Activated T-helper 2 cell treated with anti-CD3 and anti-CD28 coated beads, Interferon-gamma antibody, Interleukin-2, Interleukin-4, amounts not matched to agents 10 μg/mL and 5 μg/mL and 100 μg/mL, durations not matched to agents 14 hours and 24 hours and 36 hours (primary cell): Measurements from ENCODE around the gene IGF2R. TPM values are rescaled to one million over a fixed set of nuclear protein-coding genes. Genes with fewer than 3 reads are reported as not detected.
A peak's percentile ranks its signal among the peaks of the same experiment; 100 is the strongest.
"Not testable (repeated sequence)": the region's sequence is repeated elsewhere in the genome, so short reads cannot be mapped to it uniquely, and the experiment has no call there.

ENCODE experiments used
- DNase-seq: peaks from one replicate; pipeline ENCODE4 v3.0.0; 2021; ENCODE audit warnings: low spot score
- H3K27ac Mint-ChIP-seq: one replicate; pipeline ENCODE4 v1.8.0; 2021; ENCODE audit warnings: mixed read lengths
- H3K27me3 Mint-ChIP-seq: one replicate; pipeline ENCODE4 v1.8.0; 2021; ENCODE audit warnings: low read depth, mixed read lengths
- H3K36me3 Mint-ChIP-seq: one replicate; pipeline ENCODE4 v1.8.0; 2021; ENCODE audit warnings: low read depth, mixed read lengths
- H3K4me1 Mint-ChIP-seq: one replicate; pipeline ENCODE4 v1.8.0; 2021; ENCODE audit warnings: low read depth, mixed read lengths
- H3K4me3 Mint-ChIP-seq: one replicate; pipeline ENCODE4 v1.8.0; 2021; ENCODE audit warnings: low read depth, mild to moderate bottlenecking, moderate library complexity, mixed read lengths
- H3K9me3 Mint-ChIP-seq: one replicate; pipeline ENCODE4 v1.8.0; 2021; ENCODE audit warnings: mixed read lengths
- intact Hi-C: fragments of 100-400 bp; cut with micrococcal nuclease; formaldehyde crosslinking; loops from one replicate; pipeline ENCODE4 v1.15.1; 2023
- total RNA-seq: library from RNA; stranded (reverse); gene quantifications from 2 replicates; pipeline ENCODE4 v1.2.3, GENCODE V29; 2022

Gene IGF2R
- total RNA-seq, 1 donor from 2014 or later, result 82.4 TPM

- peaks cover 50% of the 10 kb centered on the region for H3K4me1 Mint-ChIP-seq
Measured at GRCh38 chr6:159996626-159997497, 28.0 kb downstream of the IGF2R start.

DNA sequence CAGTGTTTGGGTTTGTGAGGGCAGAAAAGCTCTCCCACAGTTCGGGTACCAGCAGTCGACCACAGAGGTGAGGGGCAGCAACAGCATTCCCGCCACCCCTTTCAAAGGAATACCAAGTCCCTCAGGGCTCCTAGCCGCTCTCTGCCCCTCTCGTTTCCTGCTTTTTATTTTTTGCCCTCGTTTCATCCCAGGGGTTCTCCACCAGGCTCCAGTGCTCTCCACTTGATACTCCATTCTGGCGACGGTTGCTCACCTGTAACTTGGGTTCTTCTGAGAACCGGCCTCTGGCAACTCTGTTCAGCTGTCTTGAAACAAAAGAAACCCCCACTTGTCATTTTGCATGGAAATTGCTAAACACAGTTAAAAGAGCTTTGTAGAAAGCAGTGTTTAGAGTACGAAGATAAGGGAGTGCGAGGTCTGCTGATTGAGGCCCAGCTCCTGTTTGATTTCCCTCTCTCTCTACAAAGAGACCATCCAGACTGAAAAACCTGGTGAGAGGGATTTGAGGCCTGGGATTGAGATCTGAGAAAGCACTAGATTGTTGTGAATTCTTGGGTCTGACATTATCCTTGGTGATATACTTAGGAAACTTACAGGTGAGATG is 28.7 kb downstream of the IGF2R start:
- Mint-ChIP-seq H3K36me3 (peaks cover 74% of the 10 kb centered on the region), H3K4me3 (no peak overlapping the region), H3K27me3 (no peaks in the 10 kb centered on the region), H3K9me3 (peaks cover 23% of the 10 kb centered on the region), H3K27ac (peak overlapping the region; percentile 6), H3K4me1 (peaks cover 50% of the 10 kb centered on the region)
- intact Hi-C loops, result loop anchor here (2.0 kb wide), 1 partner anchor 17 kb away; no protein-coding TSS in a partner anchor
- no peak for DNase-seq

More at GRCh38 chr6:159996626-159997497, 28.0 kb downstream of the IGF2R start:
- intact Hi-C loops, result no loop called here
- Mint-ChIP-seq H3K27ac (no peak overlapping the region), H3K27me3 (no peaks in the 10 kb centered on the region), H3K4me3 (no peak overlapping the region), H3K36me3 (peaks cover 77% of the 10 kb centered on the region), H3K9me3 (peaks cover 23% of the 10 kb centered on the region)
- DNase-seq, result no peak

DNA sequence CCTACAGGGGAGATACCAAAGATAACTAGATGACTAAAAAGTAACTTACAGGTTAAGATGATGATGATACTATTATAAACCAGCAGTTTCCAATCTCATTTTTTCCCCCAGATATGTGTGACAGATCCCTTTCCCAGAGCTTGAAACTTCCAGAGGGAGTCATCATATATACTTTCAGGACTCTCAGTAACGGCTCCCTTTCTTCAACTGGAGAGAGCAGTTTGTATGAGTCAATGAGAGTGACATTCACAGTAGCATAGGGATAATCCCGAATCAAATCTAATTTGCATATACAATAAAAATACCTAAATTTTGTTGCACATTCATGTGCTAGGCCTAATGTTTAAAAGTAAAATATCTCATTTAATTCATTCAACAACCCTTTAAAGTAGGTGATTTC is 29.7 kb downstream of the IGF2R start:
- intact Hi-C loops, result loop anchor here (2.0 kb wide), 1 partner anchor 16 kb away; no protein-coding TSS in a partner anchor
- H3K4me1 Mint-ChIP-seq, result peaks cover 49% of the 10 kb centered on the region

DNA sequence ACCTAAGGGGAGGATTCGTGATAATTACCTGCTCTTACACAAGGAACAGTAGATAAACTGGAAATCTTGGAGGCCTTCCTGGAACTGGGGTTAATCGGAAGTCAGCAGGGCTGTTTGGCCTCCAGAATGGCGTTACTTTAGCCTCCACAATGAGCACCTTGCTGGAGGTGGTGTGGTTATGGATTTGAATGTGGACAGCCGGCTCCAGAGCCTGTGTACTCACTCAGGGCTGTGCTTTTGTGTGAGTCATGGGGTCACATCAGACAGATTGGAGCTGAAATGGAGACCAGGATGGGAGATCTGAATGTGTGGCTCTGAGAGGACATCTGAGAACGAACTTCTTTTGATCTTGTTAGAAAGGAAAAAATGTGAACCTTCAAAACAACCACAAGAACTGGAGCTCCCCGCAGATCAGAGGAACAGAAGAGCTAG is 30.4 kb downstream of the IGF2R start:
- no peak overlapping the region for H3K4me3 Mint-ChIP-seq
- H3K9me3 Mint-ChIP-seq, result peaks cover 20% of the 10 kb centered on the region
- H3K27me3 Mint-ChIP-seq, result no peaks in the 10 kb centered on the region
- H3K27ac Mint-ChIP-seq, result peak overlapping the region; percentile 69
- peaks cover 47% of the 10 kb centered on the region for H3K4me1 Mint-ChIP-seq
- no peak for DNase-seq
- peaks cover 65% of the 10 kb centered on the region for H3K36me3 Mint-ChIP-seq
- intact Hi-C loops, result loop anchor here (2.0 kb wide), 1 partner anchor 16 kb away; no protein-coding TSS in a partner anchor

More for the DNA sequence above, 29.7 kb downstream of the IGF2R start:
- H3K9me3 Mint-ChIP-seq, result peaks cover 23% of the 10 kb centered on the region
- peaks cover 65% of the 10 kb centered on the region for H3K36me3 Mint-ChIP-seq
- no peak for DNase-seq
- H3K27ac Mint-ChIP-seq, result no peak overlapping the region
- H3K27me3 Mint-ChIP-seq, result no peaks in the 10 kb centered on the region
- H3K4me3 Mint-ChIP-seq, result no peak overlapping the region

GRCh38 chr6:160000280-160000704 is 31.4 kb downstream of the IGF2R start:
- intact Hi-C loops, result no loop called here
- Mint-ChIP-seq H3K4me1 (peaks cover 39% of the 10 kb centered on the region), H3K27ac (no peak overlapping the region), H3K27me3 (no peaks in the 10 kb centered on the region), H3K9me3 (peaks cover 13% of the 10 kb centered on the region), H3K36me3 (peaks cover 59% of the 10 kb centered on the region), H3K4me3 (no peak overlapping the region)
- no peak for DNase-seq

- Mint-ChIP-seq H3K36me3 (peaks cover 53% of the 10 kb centered on the region), H3K4me1 (peaks cover 37% of the 10 kb centered on the region)
- H3K4me3 Mint-ChIP-seq, H3K9me3 Mint-ChIP-seq, H3K27me3 Mint-ChIP-seq, intact Hi-C loops, DNase-seq, H3K27ac Mint-ChIP-seq: not testable (repeated sequence)
Measured at GRCh38 chr6:160000893-160001427, 32.1 kb downstream of the IGF2R start.

DNA sequence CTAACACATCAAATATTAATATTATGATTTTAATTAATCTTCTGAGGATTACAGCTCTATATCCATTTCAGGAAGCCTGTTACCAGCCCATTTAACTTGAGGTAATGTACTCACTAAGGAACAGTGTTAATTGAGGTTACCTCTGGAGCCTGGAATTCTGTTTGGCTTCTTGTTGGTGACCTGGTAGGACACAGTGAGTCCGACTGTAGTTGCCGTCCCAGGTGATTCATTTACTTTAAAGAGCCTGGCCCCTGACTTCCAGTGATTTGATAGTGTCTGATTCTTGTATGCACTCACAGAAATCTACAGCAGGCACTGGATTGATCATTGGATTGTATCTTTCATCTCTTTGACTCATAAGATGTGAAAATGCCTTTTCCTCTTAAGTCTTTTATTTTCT is 34.0 kb downstream of the IGF2R start:
- peaks cover 4% of the 10 kb centered on the region for H3K9me3 Mint-ChIP-seq
- no peak overlapping the region for H3K27ac Mint-ChIP-seq
- no peak for DNase-seq
- intact Hi-C loops, result no loop called here
- H3K36me3 Mint-ChIP-seq, result peaks cover 53% of the 10 kb centered on the region
- peaks cover 37% of the 10 kb centered on the region for H3K4me1 Mint-ChIP-seq
- H3K4me3 Mint-ChIP-seq, result no peak overlapping the region
- no peaks in the 10 kb centered on the region for H3K27me3 Mint-ChIP-seq

GRCh38 chr6:160004018-160004417 is 35.1 kb downstream of the IGF2R start:
- H3K27me3 Mint-ChIP-seq, result no peaks in the 10 kb centered on the region
- peaks cover 31% of the 10 kb centered on the region for H3K4me1 Mint-ChIP-seq
- H3K27ac Mint-ChIP-seq, result no peak overlapping the region
- no peak overlapping the region for H3K4me3 Mint-ChIP-seq
- intact Hi-C loops, result no loop called here
- no peak for DNase-seq
- peaks cover 4% of the 10 kb centered on the region for H3K9me3 Mint-ChIP-seq
- H3K36me3 Mint-ChIP-seq, result peaks cover 49% of the 10 kb centered on the region

- no peak overlapping the region for H3K27ac Mint-ChIP-seq
- peaks cover 4% of the 10 kb centered on the region for H3K9me3 Mint-ChIP-seq
- peaks cover 48% of the 10 kb centered on the region for H3K36me3 Mint-ChIP-seq
- peaks cover 26% of the 10 kb centered on the region for H3K4me1 Mint-ChIP-seq
- DNase-seq, result no peak
- no peaks in the 10 kb centered on the region for H3K27me3 Mint-ChIP-seq
- intact Hi-C loops, result no loop called here
- H3K4me3 Mint-ChIP-seq, result no peak overlapping the region
Measured at GRCh38 chr6:160004419-160005175, 35.7 kb downstream of the IGF2R start.

DNA sequence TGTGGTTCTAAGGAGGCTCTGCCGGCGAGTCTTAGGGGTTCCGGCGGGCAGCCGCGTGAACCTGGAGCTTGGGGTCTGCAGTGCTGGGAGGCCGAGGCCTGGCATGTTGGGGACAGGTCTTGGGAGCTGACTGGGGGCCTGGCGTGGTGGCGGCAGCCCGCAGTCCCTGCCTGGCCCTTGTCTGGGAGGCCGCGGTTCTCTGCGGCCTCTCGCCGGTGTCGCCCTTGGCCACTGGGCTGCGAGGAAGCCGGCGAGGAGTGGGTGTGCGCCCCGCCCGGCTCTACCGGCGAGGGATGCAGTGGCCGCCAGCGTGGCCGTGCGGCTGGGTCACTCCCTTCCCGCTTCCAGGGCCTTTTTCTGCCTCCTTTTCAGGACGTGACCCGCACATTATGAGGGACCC is 36.3 kb downstream of the IGF2R start:
- H3K27ac Mint-ChIP-seq, result no peak overlapping the region
- intact Hi-C loops, result no loop called here
- no peak for DNase-seq
- no peak overlapping the region for H3K4me3 Mint-ChIP-seq
- H3K9me3 Mint-ChIP-seq, result peaks cover 4% of the 10 kb centered on the region
- peaks cover 23% of the 10 kb centered on the region for H3K4me1 Mint-ChIP-seq
- H3K27me3 Mint-ChIP-seq, result no peaks in the 10 kb centered on the region
- H3K36me3 Mint-ChIP-seq, result peaks cover 45% of the 10 kb centered on the region

GRCh38 chr6:160005861-160006540 is 37.1 kb downstream of the IGF2R start:
- DNase-seq, result no peak
- no peaks in the 10 kb centered on the region for H3K9me3 Mint-ChIP-seq
- peaks cover 21% of the 10 kb centered on the region for H3K4me1 Mint-ChIP-seq
- intact Hi-C loops, result no loop called here
- no peak overlapping the region for H3K27ac Mint-ChIP-seq
- peaks cover 47% of the 10 kb centered on the region for H3K36me3 Mint-ChIP-seq
- no peaks in the 10 kb centered on the region for H3K27me3 Mint-ChIP-seq
- H3K4me3 Mint-ChIP-seq, result no peak overlapping the region

GRCh38 chr6:160007145-160007544 is 38.3 kb downstream of the IGF2R start:
- H3K4me3 Mint-ChIP-seq, result no peak overlapping the region
- H3K27ac Mint-ChIP-seq, result no peak overlapping the region
- peaks cover 22% of the 10 kb centered on the region for H3K4me1 Mint-ChIP-seq
- H3K36me3 Mint-ChIP-seq, result peaks cover 58% of the 10 kb centered on the region
- DNase-seq, result no peak
- intact Hi-C loops, result no loop called here
- H3K9me3 Mint-ChIP-seq, result no peaks in the 10 kb centered on the region
- no peaks in the 10 kb centered on the region for H3K27me3 Mint-ChIP-seq
